ENCODE data around the gene CHAF1A.

Gene CHAF1A

DNA sequence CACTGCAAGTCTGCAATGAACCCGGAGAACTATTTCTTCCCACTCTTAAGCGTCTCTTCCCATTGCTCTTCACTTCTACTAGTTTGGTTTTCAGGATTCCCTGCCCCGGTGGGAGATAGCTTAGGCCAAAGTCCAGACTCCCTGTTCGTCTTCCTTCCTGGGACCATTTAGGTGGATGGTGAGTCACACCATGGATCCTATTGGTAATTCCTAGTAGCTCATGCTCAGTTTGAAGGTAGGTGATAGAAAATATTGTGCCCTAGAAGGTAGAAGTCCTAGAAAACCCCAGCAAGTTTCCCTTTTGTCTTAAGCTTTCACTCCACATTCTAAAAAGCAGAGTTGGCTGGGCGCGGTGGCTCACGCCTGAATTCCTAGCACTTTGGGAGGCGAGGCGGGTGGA is 13.8 kb downstream of the CHAF1A start:
- no peak overlapping the region for H3K27ac ChIP-seq (ENCODE audit: low read length)
- H3K4me3 ChIP-seq (ENCODE audit: low read depth in 1 of 2, low read length in 2 of 2): no peak overlapping the region
- H3K27me3 ChIP-seq (ENCODE audit: insufficient read depth, low read length, poor library complexity): no peaks in the 10 kb centered on the region
- no peak for TF ChIP-seq EZH2 (IDR thresholded peaks at IDR 0.05; ENCODE audit: borderline replicate concordance, low read depth, low read length, severe bottlenecking)
- TF ChIP-seq, protein P1, sequence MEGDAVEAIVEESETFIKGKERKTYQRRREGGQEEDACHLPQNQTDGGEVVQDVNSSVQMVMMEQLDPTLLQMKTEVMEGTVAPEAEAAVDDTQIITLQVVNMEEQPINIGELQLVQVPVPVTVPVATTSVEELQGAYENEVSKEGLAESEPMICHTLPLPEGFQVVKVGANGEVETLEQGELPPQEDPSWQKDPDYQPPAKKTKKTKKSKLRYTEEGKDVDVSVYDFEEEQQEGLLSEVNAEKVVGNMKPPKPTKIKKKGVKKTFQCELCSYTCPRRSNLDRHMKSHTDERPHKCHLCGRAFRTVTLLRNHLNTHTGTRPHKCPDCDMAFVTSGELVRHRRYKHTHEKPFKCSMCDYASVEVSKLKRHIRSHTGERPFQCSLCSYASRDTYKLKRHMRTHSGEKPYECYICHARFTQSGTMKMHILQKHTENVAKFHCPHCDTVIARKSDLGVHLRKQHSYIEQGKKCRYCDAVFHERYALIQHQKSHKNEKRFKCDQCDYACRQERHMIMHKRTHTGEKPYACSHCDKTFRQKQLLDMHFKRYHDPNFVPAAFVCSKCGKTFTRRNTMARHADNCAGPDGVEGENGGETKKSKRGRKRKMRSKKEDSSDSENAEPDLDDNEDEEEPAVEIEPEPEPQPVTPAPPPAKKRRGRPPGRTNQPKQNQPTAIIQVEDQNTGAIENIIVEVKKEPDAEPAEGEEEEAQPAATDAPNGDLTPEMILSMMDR (IDR thresholded peaks at IDR 0.05; ENCODE audit: borderline replicate concordance, extremely low read depth, low read length, poor library complexity, severe bottlenecking): no peak
- H3K9me3 ChIP-seq (ENCODE audit: insufficient read depth, low read length, severe bottlenecking): no peaks in the 10 kb centered on the region
- H2AFZ ChIP-seq (ENCODE audit: low read depth, low read length): no peak overlapping the region
- H3K4me1 ChIP-seq (ENCODE audit: insufficient read depth, low read length): no peaks in the 10 kb centered on the region
- H3K79me2 ChIP-seq (ENCODE audit: insufficient read depth, low read length): peaks cover 96% of the 10 kb centered on the region
- H3K36me3 ChIP-seq (ENCODE audit: insufficient read depth, low read length): peaks cover 96% of the 10 kb centered on the region
- peaks cover 90% of the 10 kb centered on the region for H4K20me1 ChIP-seq (ENCODE audit: insufficient read depth, low read length)
- no peak for ATAC-seq (ENCODE audit: insufficient read depth, low read depth)
- H3K4me2 ChIP-seq (ENCODE audit: insufficient read depth, low read length): no peak overlapping the region
- DNase-seq: no peak
- no peak overlapping the region for H3K9ac ChIP-seq (ENCODE audit: low read depth, low read length)

DNA sequence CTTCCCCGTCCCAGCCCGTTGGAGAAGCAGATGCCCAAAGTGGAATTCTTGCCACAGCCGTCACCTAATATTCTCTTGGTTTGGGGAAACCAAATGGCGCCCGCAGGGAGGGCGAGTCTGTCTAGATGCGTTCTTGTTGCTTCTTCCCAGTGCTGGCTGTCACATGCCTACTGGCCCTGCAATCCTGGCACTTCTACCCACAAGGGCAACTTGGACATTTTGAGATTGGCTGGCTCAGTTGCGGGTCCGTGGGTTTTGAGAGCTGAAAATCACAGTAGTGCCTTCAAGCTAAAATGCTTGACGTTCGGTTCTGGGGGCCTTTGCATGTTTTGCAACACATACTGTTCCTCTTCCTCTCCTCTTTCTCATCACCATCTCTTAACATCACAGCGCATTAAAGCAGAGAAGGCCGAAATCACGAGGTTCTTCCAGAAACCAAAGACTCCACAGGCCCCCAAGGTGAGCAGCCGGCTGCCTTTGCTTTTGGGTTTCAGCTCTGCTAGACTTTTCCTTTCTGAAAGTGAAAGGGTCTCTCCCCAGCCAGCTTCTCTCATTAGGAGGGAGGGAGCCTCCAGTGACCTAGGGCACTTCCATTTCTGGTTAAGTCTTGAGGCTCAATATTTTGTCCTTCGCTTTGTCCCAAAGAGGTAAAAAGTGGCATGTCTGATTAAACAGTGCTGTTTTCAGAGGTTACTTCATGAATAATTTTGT is 21.1 kb downstream of the CHAF1A start:
- Histone ChIP-seq H3K4me2 (ENCODE audit: insufficient read depth, low read length) (no peak overlapping the region), H3K27me3 (ENCODE audit: insufficient read depth, low read length, poor library complexity) (no peaks in the 10 kb centered on the region), H3K27ac (ENCODE audit: low read length) (no peak overlapping the region), H3K9ac (ENCODE audit: low read depth, low read length) (no peak overlapping the region), H3K79me2 (ENCODE audit: insufficient read depth, low read length) (peaks cover 63% of the 10 kb centered on the region), H3K4me1 (ENCODE audit: insufficient read depth, low read length) (no peaks in the 10 kb centered on the region), H3K36me3 (ENCODE audit: insufficient read depth, low read length) (peaks cover 86% of the 10 kb centered on the region), H3K9me3 (ENCODE audit: insufficient read depth, low read length, severe bottlenecking) (no peaks in the 10 kb centered on the region), H2AFZ (ENCODE audit: low read depth, low read length) (no peak overlapping the region), H3K4me3 (ENCODE audit: low read depth in 1 of 2, low read length in 2 of 2) (no peak overlapping the region), H4K20me1 (ENCODE audit: insufficient read depth, low read length) (peaks cover 58% of the 10 kb centered on the region)
- DNase-seq: no peak
- no peak for TF ChIP-seq EZH2 (IDR thresholded peaks at IDR 0.05; ENCODE audit: borderline replicate concordance, low read depth, low read length, severe bottlenecking)
- TF ChIP-seq, protein P1 (IDR thresholded peaks at IDR 0.05; ENCODE audit: borderline replicate concordance, extremely low read depth, low read length, poor library complexity, severe bottlenecking): no peak
- no peak for ATAC-seq (ENCODE audit: insufficient read depth, low read depth)

DNA sequence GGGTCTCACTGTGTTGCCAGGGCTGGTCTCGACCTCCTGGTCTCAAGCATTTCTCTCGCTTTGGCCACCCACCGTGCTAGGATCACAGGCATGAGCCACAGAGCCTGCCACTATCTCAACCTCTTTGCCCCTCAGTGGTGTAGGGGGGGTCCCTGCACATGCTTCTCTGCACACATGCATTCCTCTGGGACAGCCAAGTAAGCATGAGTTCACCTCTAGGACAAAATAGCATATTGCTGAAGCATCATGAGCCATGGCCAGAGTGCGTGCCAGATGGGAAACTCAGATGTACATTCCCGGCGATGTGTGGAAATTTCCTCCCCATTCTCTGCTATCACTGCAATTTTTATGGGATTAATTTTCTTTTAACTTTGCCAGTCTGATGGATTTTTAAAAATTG is 23.1 kb downstream of the CHAF1A start:
- TF ChIP-seq, protein P1 (IDR thresholded peaks at IDR 0.05; ENCODE audit: borderline replicate concordance, extremely low read depth, low read length, poor library complexity, severe bottlenecking): no peak
- TF ChIP-seq EZH2 (IDR thresholded peaks at IDR 0.05; ENCODE audit: borderline replicate concordance, low read depth, low read length, severe bottlenecking): no peak
- ATAC-seq (ENCODE audit: insufficient read depth, low read depth): no peak
- Histone ChIP-seq H3K36me3 (ENCODE audit: insufficient read depth, low read length) (peaks cover 87% of the 10 kb centered on the region), H3K4me2 (ENCODE audit: insufficient read depth, low read length) (no peak overlapping the region), H3K4me3 (ENCODE audit: low read depth in 1 of 2, low read length in 2 of 2) (no peak overlapping the region), H3K27ac (ENCODE audit: low read length) (no peak overlapping the region), H3K79me2 (ENCODE audit: insufficient read depth, low read length) (peaks cover 57% of the 10 kb centered on the region), H2AFZ (ENCODE audit: low read depth, low read length) (no peak overlapping the region), H3K9ac (ENCODE audit: low read depth, low read length) (no peak overlapping the region), H3K27me3 (ENCODE audit: insufficient read depth, low read length, poor library complexity) (no peaks in the 10 kb centered on the region), H3K9me3 (ENCODE audit: insufficient read depth, low read length, severe bottlenecking) (no peaks in the 10 kb centered on the region), H4K20me1 (ENCODE audit: insufficient read depth, low read length) (peaks cover 55% of the 10 kb centered on the region), H3K4me1 (ENCODE audit: insufficient read depth, low read length) (no peaks in the 10 kb centered on the region)
- DNase-seq: no peak
